ENCODE measurements around the gene CARD10.
"Not testable (repeated sequence)": the region's sequence is repeated elsewhere in the genome, so short reads cannot be mapped to it uniquely, and the experiment has no call there.

CARD10 gene

DNA sequence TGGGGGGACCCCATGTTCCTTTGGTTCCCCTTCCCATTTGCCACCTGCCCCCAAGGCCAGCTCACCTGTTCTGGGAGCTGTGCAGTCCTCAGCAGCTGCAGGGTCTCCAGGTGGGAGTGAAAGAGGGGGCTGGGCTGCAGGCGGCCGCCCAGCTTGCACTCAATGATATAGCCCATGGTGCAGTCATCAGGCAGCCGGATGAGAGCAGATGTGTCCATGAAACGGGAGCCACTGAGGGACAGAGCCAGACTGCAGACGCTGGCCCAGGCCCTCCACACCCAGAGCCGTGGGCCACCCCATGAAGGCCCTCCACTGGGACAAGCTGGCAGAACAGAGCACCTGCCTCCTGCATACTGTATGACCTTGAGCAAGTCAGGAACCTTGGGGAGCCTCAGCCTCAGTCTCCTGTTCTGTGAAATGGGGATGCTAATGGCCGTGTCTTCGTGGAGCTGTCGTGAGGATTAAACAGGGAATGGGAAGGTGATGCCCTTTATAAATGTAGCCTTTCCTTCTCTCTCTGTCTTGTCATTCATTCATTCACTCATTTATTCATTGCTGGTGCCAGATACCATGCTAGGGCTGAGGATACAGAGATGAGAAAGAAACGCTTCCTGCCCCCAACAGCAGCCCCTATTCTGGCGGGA lies 44.6 kb downstream of the CARD10 start:
- Histone ChIP-seq H3K27me3 (ENCODE audit: control insufficient read depth, insufficient read depth, low read length) (no peaks in the 10 kb centered on the region), H3K4me1 (ENCODE audit: control insufficient read depth, low read depth, low read length) (no peaks in the 10 kb centered on the region), H3K4me3 (ENCODE audit: low read length) (no peak overlapping the region)

DNA sequence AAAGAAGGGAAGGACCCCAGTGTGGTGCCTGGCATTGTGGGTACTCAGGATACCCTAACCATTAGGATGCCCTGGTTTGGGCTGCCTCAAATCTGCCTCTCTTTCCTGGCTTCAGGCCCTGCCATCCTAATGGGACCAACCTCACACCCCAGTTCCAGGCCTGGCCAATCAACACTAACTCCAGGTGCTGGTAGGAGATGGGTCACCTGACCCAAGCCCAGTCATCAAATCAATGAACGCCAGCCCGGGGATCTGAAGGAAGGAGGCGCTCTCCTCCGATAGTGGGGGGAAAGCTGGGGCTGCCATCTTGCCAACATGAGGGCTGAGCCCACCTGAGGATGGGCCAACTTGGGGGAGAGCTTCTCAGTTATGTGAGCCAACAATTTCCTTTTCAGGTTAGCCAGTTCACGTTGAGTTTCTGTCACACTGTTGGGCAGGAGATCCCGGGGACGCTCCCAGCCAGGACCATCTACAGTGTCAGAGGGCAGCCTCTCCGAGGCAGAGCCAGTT lies 45.7 kb downstream of the CARD10 start:
- Histone ChIP-seq H3K27ac (ENCODE audit: low read length) (no peak overlapping the region), H3K4me3 (ENCODE audit: low read length) (no peak overlapping the region), H3K4me1 (ENCODE audit: control insufficient read depth, low read depth, low read length) (no peaks in the 10 kb centered on the region), H3K27me3 (ENCODE audit: control insufficient read depth, insufficient read depth, low read length) (no peaks in the 10 kb centered on the region), H3K9me3 (ENCODE audit: control insufficient read depth, low read depth, low read length) (no peaks in the 10 kb centered on the region), H3K9ac (ENCODE audit: low read length) (no peak overlapping the region), H3K36me3 (ENCODE audit: control insufficient read depth, low read depth, low read length) (no peaks in the 10 kb centered on the region)

More for the DNA sequence above, 44.6 kb downstream of the CARD10 start:
- Histone ChIP-seq H3K27ac (ENCODE audit: low read length) (no peak overlapping the region), H3K9me3 (ENCODE audit: control insufficient read depth, low read depth, low read length) (no peaks in the 10 kb centered on the region), H3K36me3 (ENCODE audit: control insufficient read depth, low read depth, low read length) (no peaks in the 10 kb centered on the region), H3K9ac (ENCODE audit: low read length) (no peak overlapping the region)

DNA sequence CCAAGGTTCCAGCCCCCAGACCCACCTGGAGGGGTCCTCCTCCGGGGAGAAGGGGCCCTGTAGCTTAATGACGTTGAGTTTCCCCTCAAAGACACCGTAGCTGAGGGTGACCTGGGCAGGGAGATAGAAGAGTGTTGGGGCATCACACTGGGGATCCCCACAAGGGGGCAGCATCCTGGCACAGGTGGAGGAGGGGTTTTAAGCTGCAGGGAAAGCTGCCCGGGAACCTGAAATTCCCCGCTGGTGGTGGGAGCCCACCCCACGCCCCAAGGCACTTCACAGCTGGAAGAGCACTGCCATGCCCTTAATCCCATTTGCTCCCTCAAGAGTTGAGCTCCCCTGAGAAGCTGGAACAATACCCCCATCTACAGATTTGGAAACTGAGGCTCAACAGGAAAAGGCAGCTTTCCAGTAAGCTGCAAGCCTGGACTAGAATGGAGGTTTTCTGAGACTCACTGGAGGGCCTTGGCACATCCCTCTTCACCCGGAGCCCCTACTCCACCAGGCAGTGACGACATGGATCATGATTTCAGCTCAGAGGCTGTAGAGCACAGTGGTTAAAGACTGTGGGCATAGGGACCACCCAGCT lies 46.7 kb downstream of the CARD10 start:
- H3K36me3 ChIP-seq (ENCODE audit: control insufficient read depth, low read depth, low read length), result no peaks in the 10 kb centered on the region
- no peaks in the 10 kb centered on the region for H3K4me1 ChIP-seq (ENCODE audit: control insufficient read depth, low read depth, low read length)
- H3K4me3 ChIP-seq (ENCODE audit: low read length), result no peak overlapping the region
- H3K9me3 ChIP-seq (ENCODE audit: control insufficient read depth, low read depth, low read length), result no peaks in the 10 kb centered on the region
- no peaks in the 10 kb centered on the region for H3K27me3 ChIP-seq (ENCODE audit: control insufficient read depth, insufficient read depth, low read length)
- no peak overlapping the region for H3K27ac ChIP-seq (ENCODE audit: low read length)
- no peak overlapping the region for H3K9ac ChIP-seq (ENCODE audit: low read length)

DNA sequence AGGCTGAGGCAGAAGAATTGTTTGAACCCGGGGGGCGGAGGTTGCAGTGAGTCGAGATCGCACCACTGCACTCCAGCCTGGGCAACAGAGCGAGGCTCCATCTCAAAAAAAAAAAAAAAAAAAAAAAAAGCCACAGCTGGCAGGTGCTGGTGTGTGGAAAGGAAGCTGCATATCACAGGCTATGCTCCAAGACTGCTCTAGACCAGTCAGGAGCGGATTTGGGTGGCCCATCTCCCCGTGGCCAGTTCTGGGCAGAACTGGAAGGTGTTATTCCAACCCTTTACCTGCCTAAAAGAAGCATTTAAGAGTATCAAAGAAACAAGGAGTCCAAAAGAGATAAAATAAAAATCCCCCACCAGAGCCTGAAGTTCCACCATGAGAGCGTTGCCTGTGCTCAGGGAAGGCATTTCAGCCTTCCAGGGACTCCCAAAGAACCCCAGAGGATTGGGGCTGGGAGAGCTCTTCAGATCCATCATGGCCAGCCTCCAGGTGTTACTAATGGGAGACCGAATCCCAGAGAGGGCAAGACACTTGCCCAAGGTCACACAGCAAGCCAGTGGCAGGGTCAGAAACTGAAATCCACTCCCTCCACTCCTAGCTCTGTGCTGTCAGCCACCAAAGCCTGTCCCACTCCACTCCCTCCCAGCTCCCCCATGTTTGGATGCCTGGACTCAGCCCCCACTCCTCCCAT lies 47.3 kb downstream of the CARD10 start:
- Histone ChIP-seq H3K27ac (ENCODE audit: low read length) (no peak overlapping the region), H3K9ac (ENCODE audit: low read length) (no peak overlapping the region), H3K36me3 (ENCODE audit: control insufficient read depth, low read depth, low read length) (no peaks in the 10 kb centered on the region), H3K4me3 (ENCODE audit: low read length) (no peak overlapping the region), H3K4me1 (ENCODE audit: control insufficient read depth, low read depth, low read length) (no peaks in the 10 kb centered on the region), H3K27me3 (ENCODE audit: control insufficient read depth, insufficient read depth, low read length) (no peaks in the 10 kb centered on the region), H3K9me3 (ENCODE audit: control insufficient read depth, low read depth, low read length) (no peaks in the 10 kb centered on the region)

DNA sequence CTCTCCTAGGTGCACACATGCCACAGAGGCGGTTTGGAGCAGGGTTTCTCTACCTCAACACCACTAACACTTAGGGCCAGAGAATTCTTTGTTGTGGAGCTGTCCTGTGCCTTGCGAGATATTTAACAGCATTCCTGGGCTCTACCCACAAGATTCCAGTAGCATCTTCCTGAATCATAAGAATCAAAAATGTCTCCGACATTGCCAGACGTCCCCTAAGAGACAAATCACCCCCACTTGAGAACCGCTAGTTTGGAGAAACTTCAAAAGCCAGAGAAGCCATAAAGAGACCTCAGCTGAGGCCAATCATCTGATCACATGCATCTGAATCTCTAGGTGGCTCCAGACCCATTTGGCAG lies 49.1 kb downstream of the CARD10 start:
- Histone ChIP-seq H3K9ac (ENCODE audit: low read length) (no peak overlapping the region), H3K36me3 (ENCODE audit: control insufficient read depth, low read depth, low read length) (no peaks in the 10 kb centered on the region), H3K27ac (ENCODE audit: low read length) (no peak overlapping the region), H3K9me3 (ENCODE audit: control insufficient read depth, low read depth, low read length) (no peaks in the 10 kb centered on the region), H3K27me3 (ENCODE audit: control insufficient read depth, insufficient read depth, low read length) (no peaks in the 10 kb centered on the region), H3K4me3 (ENCODE audit: low read length) (no peak overlapping the region), H3K4me1 (ENCODE audit: control insufficient read depth, low read depth, low read length) (no peaks in the 10 kb centered on the region)

DNA sequence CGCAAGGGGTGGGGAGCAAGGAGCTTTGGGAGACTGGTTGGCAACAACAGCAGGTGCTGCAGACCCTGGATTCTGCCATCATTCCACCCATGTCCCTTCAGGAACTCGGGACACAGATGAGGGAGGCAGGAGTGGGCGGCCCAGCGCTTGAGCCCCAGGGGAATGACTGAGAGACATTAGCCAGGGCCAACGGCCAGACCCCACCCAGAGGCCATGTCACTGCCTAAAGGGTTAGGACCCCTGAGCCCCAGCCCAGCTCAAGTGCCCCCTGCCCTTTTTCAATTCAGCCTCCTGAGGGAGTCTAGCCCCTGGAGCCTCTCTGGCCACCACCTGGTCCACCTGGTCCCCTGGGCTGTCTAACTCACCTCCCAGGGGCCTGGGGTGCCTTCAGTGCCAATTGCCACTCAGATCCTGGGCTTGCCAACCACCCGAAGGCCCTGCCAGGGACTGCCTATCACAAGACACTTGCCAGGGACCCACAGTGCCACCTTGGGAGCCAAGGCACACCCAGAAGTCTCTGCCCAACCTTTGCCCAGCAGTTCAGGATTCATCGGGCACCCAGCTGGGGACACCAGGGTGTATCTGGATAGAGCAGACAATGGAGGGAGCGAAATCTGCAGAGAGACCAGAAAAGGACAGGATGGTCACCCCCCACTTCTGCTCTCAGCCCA lies 49.7 kb downstream of the CARD10 start:
- Histone ChIP-seq H3K36me3 (ENCODE audit: control insufficient read depth, low read depth, low read length) (no peaks in the 10 kb centered on the region), H3K27me3 (ENCODE audit: control insufficient read depth, insufficient read depth, low read length) (no peaks in the 10 kb centered on the region), H3K9me3 (ENCODE audit: control insufficient read depth, low read depth, low read length) (no peaks in the 10 kb centered on the region), H3K9ac (ENCODE audit: low read length) (no peak overlapping the region), H3K27ac (ENCODE audit: low read length) (no peak overlapping the region), H3K4me3 (ENCODE audit: low read length) (no peak overlapping the region), H3K4me1 (ENCODE audit: control insufficient read depth, low read depth, low read length) (no peaks in the 10 kb centered on the region)

DNA sequence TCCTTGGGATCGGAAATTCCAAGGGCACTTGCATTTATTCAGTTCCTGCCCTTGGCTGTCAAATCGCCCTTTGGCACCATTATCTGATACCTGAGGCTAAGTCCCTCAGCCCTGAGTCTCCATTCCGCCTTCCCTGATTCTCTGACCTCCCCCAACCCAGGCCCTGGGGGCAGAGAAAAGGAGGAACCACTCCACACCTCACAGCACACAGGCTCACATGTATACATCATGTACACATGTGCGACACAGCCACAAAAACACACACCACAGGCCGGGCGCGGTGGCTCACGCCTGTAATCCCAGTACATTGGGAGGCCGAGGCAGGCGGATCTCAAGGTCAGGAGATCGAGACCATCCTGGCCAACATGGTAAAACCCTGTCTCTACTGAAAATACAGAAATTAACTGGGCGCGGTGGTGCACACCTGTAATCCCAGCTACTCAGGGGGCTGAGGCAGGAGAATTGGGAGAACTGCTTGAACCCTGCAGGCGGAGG lies 51.0 kb downstream of the CARD10 start:
- not testable (repeated sequence) for H3K36me3 ChIP-seq (ENCODE audit: control insufficient read depth, low read depth, low read length); H3K9me3 ChIP-seq (ENCODE audit: control insufficient read depth, low read depth, low read length); H3K9ac ChIP-seq (ENCODE audit: low read length); H3K27me3 ChIP-seq (ENCODE audit: control insufficient read depth, insufficient read depth, low read length); H3K27ac ChIP-seq (ENCODE audit: low read length); H3K4me3 ChIP-seq (ENCODE audit: low read length); H3K4me1 ChIP-seq (ENCODE audit: control insufficient read depth, low read depth, low read length)

DNA sequence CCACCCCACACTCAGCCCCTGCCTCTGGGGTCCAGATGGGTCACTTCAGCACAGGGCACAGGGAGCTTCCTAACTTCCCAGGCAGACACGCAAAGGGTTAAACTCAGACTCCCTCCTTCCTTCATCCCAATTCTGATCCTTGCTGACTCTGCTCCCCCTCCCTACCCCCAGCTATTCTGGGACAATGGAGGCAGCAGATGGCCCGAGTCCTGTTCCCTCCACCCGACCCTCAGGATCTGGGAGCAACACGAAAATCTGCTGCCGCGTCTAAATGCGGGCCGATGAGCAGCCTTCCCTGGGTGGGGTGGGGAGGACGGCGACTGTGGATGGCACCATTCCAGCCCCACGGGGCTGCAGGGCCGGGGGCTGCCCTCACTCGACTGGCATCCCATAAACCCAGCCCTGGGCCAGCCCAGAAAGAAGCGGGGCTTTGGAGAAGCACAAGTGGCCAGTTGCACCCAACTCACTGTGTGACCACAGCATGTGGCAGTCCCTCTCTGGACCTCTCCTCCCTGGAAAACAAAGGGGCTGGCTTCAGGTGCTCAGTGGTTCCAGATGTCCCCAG lies 51.7 kb downstream of the CARD10 start:
- Histone ChIP-seq H3K4me1 (ENCODE audit: control insufficient read depth, low read depth, low read length) (no peaks in the 10 kb centered on the region), H3K9ac (ENCODE audit: low read length) (no peak overlapping the region), H3K9me3 (ENCODE audit: control insufficient read depth, low read depth, low read length) (no peaks in the 10 kb centered on the region), H3K27me3 (ENCODE audit: control insufficient read depth, insufficient read depth, low read length) (no peaks in the 10 kb centered on the region), H3K27ac (ENCODE audit: low read length) (no peak overlapping the region), H3K36me3 (ENCODE audit: control insufficient read depth, low read depth, low read length) (no peaks in the 10 kb centered on the region), H3K4me3 (ENCODE audit: low read length) (no peak overlapping the region)

DNA sequence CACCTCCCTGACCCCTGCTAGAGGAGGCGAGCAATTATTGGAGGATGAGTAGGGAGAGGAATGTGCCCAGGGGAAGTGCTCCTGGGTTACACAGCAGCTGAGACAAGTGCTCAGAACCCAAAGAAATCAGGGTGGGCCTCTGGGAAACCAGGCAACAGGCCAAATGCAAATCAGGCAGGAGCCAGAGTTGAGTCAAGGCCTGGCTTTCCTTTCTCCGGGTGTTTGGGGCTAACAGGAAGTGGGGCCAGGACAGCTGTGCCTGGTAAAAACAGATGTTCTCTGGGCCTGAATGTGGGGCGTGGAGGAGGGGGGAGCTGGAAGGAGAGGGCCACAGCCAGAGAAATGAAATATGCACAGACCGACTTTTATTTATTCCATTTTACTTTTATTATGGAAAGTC lies 55.0 kb downstream of the CARD10 start:
- no peak overlapping the region for H3K4me3 ChIP-seq (ENCODE audit: low read length)
- H3K36me3 ChIP-seq (ENCODE audit: control insufficient read depth, low read depth, low read length), result no peaks in the 10 kb centered on the region
- H3K9me3 ChIP-seq (ENCODE audit: control insufficient read depth, low read depth, low read length), result no peaks in the 10 kb centered on the region
- H3K27me3 ChIP-seq (ENCODE audit: control insufficient read depth, insufficient read depth, low read length), result no peaks in the 10 kb centered on the region
- H3K27ac ChIP-seq (ENCODE audit: low read length), result no peak overlapping the region
- H3K9ac ChIP-seq (ENCODE audit: low read length), result no peak overlapping the region
- no peaks in the 10 kb centered on the region for H3K4me1 ChIP-seq (ENCODE audit: control insufficient read depth, low read depth, low read length)

DNA sequence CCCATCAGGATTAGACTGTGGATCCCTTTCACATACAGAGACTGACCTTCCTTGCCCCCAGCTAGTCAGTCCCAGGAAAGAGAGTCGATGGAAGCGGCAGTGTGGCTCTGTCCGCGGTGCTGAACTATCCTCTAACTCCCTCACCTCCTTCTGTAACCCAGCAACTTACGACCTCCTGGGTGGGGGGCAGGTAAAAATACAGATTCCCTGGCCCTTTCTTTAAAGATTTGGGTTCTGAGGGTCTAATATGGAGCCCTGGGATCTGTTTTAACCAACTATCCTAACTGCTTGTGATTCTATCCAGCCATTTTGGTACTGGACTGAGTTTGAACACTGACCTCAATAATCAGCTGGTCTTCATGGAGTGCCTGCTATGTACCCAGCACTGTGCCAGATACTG lies 56.2 kb downstream of the CARD10 start:
- no peaks in the 10 kb centered on the region for H3K4me1 ChIP-seq (ENCODE audit: control insufficient read depth, low read depth, low read length)
- no peaks in the 10 kb centered on the region for H3K27me3 ChIP-seq (ENCODE audit: control insufficient read depth, insufficient read depth, low read length)
- H3K9ac ChIP-seq (ENCODE audit: low read length), result no peak overlapping the region
- no peaks in the 10 kb centered on the region for H3K36me3 ChIP-seq (ENCODE audit: control insufficient read depth, low read depth, low read length)
- H3K27ac ChIP-seq (ENCODE audit: low read length), result no peak overlapping the region
- no peaks in the 10 kb centered on the region for H3K9me3 ChIP-seq (ENCODE audit: control insufficient read depth, low read depth, low read length)
- no peak overlapping the region for H3K4me3 ChIP-seq (ENCODE audit: low read length)

DNA sequence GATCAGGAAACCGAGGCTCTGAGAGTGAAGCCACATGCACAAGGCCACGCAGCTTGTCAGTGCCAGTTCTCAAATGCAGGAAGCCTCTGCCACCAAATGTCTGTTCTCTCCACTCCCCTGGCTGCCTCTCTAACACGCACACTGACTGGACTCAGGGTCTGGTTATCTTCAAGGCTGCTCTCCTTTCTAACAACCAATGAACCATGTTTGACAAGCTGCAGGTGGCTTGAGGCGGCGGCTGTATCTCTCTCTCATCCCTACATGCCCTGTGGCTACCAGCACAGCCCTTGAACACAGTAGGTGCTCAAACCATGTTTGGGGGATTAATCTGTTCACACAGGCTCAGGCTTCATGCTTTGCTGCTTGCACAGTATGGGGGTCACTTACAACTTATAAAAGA lies 56.8 kb downstream of the CARD10 start:
- H3K27me3 ChIP-seq (ENCODE audit: control insufficient read depth, insufficient read depth, low read length), result no peaks in the 10 kb centered on the region
- no peaks in the 10 kb centered on the region for H3K4me1 ChIP-seq (ENCODE audit: control insufficient read depth, low read depth, low read length)
- no peak overlapping the region for H3K9ac ChIP-seq (ENCODE audit: low read length)
- H3K27ac ChIP-seq (ENCODE audit: low read length), result no peak overlapping the region
- H3K36me3 ChIP-seq (ENCODE audit: control insufficient read depth, low read depth, low read length), result no peaks in the 10 kb centered on the region
- H3K4me3 ChIP-seq (ENCODE audit: low read length), result no peak overlapping the region
- no peaks in the 10 kb centered on the region for H3K9me3 ChIP-seq (ENCODE audit: control insufficient read depth, low read depth, low read length)

All from iPS-18a (cell line).